DMS 273 (cell line): ENCODE data around the gene CCSER1.
A peak's percentile ranks its signal among the peaks of the same experiment; 100 is the strongest.

Experiments used
- DNase-seq: peaks from one replicate; lab custom pipeline; 2025; ENCODE audit not compliant: unreplicated experiment; lab: John Stamatoyannopoulos, UW

The CCSER1 gene

DNA sequence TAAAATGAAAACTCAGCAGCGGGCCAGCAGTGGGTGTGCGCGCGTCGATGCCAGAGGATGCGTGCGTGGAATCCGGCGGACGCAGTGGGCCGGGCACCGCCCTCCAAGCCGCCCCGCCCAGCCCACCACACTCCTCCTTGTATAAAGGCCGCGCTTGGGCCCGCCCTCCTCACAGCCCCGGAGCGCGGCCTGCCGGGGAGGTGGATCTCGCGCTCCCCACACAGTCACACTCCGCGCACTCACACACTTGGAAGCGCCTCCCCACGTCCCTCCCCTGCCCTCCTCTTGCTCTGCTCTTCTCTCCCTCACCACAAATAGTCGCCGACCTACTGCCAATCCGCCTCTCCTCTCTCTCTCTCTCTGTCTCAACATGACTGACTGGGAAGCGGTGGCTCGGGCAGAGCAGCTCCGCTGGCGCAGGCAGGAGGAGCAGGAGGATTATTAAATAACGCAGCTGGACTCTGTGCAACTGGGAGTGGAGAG is at the start of gene CCSER1:
Gene CCSER1, plus strand, starts transcription at position 172 of the 483 bp plus-strand sequence.
- peak; percentile 90 for DNase-seq

DNA sequence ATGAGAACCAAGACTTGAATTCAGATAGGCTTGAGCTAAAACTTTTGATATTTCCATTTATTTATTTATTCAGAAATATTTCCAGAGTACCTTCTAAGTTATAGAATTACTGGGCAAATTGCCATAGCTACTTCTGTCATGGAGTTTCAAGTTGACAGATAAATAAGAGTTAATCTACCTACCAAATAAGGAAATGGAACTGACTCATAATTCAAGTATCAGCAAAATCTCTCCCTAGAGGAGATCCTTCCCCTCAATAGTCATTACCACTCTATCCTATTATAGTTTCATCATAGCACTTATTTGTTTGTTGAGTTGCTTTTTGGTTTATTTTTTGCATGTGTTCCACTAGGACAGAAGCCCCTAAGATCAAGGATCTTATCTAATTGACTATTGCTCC is 48.8 kb upstream of the CCSER1 start:
- peak; percentile 17 for DNase-seq

DNA sequence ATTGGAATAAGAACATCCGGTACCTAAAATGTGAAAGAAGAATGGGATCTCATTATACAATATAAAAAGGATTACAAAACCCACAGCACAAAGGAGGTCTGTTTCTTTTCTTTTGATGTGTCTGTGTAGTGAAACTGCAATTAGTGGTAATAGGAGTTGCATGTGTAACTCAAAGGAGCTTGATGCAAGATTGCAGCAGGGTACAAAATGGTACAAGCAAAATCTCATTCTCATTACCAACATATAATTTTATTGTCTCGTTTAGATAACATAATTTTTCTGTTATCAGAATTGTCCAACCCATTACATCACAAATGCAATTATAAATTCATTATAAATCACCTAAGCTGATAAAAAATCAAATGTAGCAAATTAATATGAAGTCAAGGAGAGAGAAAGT is 47.1 kb upstream of the CCSER1 start:
- no peak for DNase-seq

DNA sequence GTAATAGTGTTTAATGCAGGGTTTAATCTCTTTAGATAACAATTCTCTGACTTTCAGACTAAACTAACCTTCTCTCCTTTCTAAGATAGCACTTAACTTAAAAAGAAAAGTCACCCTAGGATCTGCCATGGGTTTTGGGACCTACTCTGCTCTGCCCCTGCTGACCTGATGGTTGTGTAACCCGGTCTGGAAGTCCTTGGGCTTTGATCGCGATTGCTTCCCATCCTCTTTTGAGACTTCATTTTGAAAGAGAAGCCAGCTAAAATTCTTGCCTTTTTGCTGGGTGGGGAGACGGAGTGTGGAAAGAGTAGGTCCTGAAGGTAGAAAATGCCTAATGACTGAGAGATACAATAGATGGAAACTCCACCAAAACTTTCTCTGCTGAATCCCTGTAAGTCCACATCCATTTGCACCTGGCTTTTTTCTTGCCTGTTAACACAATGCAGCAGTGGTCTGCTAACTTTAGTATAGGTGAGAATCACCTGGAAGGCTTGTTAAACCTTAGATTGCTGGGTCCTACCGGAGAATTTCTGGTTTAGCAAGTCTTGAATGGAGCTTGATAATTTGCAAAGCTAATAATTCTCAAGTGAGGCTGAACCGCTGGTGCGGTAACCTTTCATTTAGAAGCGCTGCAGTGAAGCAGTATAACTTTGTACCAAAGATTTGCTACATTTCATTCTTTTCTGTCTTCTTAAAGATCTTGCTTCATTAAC is 45.6 kb upstream of the CCSER1 start:
- no peak for DNase-seq

DNA sequence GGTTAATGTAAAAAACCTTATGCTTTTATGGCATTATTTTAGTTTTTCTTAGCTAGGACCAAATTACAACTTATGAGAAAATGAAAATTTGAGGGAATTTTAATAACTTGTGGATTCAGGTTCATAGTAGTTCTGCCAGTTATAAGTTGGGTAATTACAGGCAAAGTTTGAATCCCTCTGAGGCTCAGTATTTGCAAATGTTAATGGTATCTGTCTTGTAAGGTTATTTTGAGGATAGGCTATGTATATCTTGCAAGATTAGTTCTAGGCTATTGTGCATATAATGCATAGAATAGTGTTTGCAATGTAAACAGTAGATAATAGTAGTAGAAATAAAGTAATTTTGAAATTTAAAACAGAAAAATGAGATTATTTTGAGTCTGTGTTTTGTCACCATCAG is 44.7 kb upstream of the CCSER1 start:
- DNase-seq: no peak

DNA sequence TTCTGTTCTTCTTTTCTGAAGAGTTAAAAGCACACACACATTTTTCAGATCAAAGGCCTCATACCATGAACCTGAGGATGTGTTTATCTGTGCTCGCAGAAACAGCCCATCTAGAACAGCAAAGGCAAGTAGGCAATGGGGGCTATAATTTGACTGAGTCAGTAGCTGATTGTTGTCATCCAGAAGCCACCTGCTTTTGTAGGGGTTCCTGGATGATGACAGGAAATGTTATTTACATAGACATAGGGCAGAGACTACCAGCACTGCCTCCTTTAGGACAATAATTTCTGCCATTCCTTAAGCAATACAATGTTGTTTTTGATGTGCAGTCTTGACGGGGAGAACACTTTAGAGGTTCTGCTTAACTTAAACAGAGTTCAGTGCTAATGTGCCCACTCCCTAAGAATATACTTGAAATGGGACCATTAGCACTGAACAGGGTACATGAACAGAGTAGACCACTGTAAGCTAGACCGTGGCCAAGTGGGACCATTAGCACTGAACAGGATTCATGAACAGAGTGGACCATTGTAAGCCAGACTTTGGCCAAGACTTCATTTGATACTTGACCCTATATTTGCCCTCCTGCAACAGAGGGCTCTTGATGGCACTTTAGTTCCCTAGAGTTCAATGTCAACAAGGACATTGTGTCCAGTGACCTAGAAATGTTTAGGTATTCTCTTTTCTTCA is 42.8 kb upstream of the CCSER1 start:
- no peak for DNase-seq

DNA sequence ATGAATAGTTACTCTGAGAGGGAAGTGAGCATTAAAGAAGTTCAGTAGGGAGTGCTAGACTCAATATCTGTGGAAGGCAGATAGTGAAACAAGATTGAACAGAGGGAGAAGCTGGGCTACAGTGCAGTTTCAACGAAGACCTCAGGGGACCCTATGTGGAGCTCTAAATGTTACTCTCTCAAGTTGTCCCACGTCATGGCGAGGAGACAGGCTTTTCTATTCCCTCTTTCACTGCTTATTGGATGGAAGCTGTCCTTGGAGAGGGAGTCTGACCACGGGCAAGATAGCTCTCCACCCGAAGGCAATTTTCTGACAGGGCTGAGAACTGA is 42.3 kb upstream of the CCSER1 start:
- no peak for DNase-seq

DNA sequence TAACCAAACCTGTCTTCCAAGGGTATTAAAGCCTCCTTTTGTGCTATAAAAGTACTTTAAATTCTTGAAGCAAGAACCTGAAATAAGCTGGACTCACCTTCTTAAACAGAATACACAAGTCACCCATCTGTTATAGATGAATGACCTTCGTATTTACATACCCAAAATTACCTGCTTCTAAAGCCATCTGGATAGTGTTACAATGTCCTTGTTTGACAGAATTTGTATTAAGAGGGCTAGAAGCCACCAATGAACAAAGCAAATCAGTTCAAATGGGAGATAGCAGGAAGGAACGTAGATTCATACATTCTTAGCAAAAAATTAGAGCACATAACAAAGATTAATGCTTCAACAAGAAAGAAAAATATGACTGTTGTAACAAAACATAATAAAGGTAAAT is 33.7 kb upstream of the CCSER1 start:
- DNase-seq: no peak

DNA sequence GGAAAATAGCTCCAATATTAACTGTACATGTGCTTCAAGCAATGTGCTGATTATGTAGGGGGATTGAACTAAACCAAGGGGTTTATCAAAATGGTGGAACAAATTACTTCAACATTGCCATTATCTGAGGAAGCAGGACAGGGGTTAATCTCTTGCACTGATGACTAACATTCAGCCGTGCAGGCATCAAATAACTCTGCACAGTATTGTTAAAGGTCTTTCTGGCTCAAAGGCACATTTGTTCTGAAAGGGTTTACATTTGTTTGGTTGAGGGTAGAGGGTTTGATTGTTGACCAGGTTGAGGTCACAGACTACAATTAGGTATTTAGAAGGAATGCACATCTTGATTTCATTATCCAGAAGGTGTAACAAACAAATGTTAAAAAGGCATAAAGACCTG is 32.2 kb upstream of the CCSER1 start:
- DNase-seq: no peak

DNA sequence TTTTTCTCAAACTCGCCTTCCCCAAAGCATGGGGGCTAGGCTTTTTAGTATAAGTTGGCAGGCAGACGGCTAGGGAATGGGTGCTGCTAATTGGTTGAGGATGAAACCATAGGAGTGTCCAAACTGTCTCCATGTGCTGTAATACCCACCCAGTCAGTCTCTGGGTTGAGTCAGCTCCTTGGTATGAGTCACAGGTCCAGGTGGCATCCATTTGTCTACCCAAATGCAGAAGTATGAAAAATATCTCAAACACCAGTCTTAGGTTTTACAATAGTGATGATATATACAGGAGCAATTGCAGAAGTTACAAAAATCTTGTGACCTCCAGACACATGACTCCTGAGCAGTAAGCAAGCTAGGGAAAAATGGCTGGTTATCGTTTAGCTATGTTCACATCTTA is 27.4 kb upstream of the CCSER1 start:
- DNase-seq: no peak

DNA sequence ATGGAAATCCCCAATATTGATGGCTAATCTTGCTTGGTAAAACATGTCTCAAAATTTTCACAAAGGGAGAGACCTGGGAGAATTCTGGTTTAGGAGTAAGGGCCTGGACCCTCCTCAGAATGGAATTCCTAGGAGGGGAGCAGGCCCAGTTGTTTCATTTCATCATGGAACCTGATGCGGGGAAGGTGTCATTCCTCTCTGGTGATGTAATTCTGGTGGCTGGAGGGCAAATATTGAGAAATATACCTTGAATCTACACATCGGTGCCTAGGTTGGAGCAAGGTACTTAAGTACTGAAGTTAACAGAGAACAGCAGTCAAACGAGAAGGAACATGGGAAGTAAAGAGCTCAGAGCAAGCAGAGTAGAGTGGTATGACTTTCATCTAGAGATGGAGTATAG is 23.2 kb upstream of the CCSER1 start:
- no peak for DNase-seq

DNA sequence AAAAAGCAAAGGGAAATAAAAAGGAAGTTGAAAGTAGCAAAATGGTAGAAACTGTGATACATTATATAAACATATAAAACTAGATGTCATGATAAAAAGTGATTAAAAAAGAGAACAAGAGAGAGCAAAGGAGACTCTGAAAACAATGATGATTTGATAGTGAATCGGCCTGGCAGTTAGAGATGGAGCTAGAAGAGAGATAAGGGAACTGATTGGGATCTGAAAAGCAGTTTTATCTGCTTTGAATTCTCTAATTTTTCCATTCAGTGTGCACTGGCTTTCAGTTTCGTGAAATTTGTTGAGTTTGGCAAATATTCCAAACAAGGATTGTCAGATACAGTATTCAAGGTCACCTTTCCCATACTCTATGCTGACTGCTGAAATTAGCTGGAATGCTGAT is 21.9 kb upstream of the CCSER1 start:
- no peak for DNase-seq

DNA sequence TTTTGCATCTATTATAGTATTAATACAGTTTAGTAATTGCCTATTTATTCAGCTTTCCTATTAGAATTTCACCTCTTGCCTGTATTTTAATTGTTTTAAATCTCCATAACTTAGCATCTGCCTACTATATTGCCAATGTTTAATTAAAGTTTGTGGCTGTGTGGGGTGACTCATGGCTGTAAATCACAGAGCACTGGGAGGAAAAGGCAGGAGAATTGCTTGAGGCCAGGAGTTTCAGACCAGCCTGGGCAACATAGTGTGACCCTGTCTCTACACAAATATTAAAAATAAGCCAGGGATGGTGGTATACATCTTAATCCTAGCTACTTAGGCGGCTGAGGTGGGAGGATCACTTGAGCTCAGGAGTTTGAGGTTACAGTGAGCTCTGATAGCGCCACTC is 14.5 kb upstream of the CCSER1 start:
- no peak for DNase-seq

DNA sequence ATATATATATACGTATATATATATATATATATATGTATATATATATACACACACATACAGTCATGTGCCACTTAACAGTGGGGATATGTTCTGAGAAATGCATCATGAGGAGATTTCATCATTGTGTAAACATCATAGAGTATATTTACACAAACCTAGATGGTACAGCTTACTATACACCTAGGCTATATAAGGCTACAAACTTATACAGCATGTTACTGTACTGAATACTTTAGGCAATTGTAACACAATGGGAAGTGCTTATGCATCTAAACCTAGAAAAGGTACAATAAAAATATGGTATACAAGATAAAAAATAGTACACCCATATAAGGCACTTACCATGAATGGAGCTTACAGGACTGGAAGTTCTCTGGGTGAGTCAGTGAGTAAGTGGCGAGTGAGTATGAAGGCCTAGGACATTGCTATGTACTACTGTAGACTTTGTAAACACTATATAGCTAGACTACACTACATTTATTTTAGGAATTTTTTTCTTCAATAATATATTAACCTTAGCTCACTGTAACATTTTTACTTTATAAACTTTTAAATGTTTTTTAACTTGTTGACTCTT is 13.2 kb upstream of the CCSER1 start:
- DNase-seq: no peak

DNA sequence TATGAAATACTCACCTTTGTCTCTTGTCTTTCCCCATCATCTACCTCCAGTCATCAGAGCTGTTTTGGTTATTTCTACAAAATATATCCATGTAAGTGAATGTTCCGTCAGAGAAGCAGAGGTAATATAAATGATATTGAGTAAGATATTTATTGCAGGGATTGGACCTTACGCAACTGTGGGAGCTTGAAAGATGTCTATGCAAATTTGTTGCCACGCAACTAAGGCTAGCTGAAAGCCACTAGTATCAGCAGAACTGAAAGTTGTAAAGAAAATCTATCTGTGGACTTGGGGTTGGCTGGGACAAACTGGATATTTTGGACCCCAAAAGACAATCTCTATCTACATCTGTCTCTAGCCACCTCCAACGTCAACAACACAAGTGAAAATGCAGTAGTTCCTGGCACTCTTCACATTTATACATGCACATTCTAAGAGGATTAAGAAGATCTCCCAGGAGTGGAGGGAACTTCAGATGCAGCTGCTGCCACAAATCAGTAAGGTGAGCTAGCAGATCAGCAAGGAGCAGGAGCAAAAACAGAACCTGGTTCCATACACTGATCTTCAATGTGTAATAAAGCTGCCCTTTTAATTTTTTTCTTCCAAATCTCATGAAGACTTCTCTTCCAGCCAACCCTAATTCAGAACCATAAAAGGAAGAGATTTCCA is 8.5 kb upstream of the CCSER1 start:
- DNase-seq: no peak

DNA sequence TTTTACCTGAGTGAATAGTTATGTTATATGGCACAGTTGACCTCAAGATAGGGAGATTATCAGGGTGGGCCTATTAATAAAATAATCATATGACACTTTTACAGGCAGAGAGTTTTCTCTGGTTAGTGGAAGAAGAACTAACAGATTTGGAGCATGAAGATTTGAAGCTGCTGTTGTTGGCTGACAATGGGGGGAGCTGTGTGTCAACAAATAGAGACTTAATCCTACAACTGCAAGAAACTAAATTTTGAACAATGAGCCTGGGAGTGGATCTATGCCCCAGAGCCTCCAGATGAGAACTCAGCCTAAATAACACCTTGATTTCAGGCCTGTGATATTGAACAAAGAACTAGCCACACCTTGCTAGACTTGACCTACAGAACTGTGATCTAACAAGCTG is 7.2 kb upstream of the CCSER1 start:
- DNase-seq: peak; percentile 58

DNA sequence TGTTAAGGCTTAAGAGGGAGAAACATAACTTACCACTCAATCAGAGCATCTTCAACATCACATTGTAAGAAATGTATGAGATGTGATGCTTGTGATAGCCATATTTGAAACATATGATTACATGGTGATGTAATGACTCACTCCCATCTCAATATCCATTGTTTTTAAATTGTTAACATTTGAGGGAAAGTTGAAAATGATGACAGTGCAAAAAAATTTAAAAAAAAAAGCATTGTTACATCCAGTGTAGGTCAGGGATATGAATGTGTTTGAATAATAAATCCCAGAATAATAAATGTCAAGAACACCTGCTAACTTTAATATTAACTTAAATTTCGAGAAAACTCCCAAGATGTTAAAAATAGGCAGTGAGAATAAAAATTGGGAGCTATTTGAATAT is 6.4 kb upstream of the CCSER1 start:
- no peak for DNase-seq

DNA sequence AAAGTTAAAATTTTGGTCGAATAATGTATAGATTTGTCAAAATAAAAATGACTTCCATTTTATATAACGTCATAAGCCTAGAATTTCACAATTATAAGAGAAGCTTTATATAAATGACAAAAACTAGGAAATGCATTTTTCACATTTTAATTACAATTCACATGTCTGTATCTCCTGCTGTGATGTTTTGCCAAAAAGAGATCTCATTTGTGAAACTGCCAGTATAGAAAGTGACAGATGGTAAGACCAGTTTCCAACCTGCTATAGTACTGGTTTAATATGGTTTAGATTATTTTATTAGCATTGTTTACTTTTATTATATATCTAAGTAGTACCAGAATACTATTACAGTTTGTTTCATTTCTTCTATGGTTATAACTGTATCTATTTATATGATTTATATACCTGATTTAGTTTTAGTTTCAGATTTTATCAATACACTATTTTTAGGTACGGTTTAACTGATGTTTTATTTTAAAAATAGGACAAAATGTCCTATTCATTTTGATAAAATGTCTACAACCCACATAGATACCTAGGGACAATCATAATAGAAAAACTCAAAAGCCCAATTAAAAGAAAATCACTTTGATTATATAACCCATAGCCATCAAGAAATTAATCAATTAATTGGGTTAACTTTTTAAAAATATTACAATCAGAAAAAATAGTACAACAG is 5.4 kb upstream of the CCSER1 start:
- peak; percentile 76 for DNase-seq

DNA sequence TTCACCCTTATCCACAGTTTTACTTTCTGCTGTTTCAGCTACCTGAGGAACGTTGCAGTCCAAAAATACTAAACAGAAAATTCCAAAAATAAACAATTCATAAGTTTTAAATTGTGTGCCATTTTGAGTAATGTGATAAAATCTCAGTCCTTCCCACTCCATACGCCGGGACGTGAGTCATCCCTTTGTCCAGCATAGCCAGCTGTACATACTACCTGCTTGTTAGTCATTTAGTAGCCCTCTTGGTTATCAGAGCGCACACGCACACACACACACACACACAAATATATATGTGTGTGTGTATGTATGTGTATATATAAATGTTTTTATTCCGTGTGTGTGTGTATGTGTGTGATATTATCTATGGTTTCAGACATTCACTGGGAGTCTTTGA is 4.8 kb upstream of the CCSER1 start:
- DNase-seq: peak; percentile 78

DNA sequence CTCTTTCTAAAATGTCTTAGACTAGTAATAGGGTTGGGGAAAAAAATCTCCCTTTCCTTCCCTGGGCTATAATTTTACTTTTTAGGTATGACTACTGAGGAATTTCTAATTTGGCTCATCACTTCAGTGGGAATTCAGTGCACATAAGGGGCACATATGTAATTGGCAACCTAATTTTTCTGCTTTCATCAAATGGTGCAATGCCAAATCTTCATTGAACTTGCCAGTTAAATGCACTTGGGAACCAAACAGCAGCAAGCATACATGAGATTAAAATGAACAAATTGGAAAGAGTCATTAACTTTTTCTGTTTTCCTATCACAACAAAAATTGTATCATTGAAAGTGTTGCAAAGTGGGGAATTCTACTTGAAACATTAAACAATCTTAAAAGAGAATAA is 2.9 kb upstream of the CCSER1 start:
- DNase-seq: peak; percentile 39

DNA sequence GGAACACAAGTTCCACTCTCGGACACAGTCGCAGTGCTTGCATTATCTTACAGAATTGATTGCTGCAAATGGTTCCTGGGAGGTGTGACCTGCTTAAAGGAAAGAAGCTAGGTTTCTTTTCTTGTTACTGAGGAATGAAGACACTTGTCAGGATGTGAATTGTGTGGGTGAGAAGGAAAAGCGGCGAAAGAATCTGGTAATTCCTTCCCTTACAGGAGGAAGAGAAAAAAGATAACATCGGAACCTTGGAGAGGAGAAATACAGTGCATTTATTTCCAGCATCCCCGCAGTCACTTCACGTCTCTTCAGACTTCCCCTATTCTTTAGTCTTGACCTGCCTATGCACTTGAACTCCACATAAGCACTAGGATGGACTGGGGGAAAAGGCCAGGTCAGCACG is 389 bp upstream of the CCSER1 start:
- DNase-seq: peak; percentile 31
